ENCODE results near the gene BHLHA15. TPM values are rescaled to one million over a fixed set of nuclear protein-coding genes. Genes with fewer than 3 reads are reported as not detected.

Gene BHLHA15
- total and polyA plus RNA-seq, 2 of the 13 experiments (the other 11 are each of a cell fraction or from before 2014, with no cell fraction given) = 1.9 to 6.1 TPM

DNA sequence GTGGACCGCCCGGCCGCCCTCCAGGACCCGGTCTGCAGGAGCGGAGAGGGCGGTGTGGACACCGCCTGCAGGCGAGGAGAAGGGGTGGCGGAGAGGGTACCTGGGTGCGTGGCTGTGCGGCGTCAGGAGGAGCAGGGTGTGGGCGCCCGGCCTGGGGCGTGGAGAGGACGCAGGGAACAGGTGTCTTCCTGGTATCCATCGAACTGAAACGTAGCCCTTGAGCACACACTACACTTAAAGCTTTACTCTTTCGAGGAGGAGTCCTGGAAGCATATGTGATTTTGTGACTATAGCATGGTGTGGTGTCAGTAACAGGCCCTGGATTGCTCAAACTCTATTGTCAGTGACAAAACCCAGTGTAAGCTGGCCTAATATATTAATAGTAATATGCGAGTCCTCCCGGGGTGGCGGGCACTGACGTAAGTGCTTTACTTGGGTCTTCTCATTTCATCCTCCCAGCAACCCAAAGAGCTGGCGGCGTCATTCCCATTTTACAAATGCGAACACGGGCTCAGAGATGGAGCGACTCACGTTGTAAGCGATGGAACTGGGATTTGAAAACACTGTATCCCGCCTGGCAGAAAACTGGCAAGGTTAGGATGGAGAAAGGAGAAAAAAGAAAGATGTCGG lies 41.3 kb downstream of the BHLHA15 start (continued):
- TF ChIP-seq, protein P1, sequence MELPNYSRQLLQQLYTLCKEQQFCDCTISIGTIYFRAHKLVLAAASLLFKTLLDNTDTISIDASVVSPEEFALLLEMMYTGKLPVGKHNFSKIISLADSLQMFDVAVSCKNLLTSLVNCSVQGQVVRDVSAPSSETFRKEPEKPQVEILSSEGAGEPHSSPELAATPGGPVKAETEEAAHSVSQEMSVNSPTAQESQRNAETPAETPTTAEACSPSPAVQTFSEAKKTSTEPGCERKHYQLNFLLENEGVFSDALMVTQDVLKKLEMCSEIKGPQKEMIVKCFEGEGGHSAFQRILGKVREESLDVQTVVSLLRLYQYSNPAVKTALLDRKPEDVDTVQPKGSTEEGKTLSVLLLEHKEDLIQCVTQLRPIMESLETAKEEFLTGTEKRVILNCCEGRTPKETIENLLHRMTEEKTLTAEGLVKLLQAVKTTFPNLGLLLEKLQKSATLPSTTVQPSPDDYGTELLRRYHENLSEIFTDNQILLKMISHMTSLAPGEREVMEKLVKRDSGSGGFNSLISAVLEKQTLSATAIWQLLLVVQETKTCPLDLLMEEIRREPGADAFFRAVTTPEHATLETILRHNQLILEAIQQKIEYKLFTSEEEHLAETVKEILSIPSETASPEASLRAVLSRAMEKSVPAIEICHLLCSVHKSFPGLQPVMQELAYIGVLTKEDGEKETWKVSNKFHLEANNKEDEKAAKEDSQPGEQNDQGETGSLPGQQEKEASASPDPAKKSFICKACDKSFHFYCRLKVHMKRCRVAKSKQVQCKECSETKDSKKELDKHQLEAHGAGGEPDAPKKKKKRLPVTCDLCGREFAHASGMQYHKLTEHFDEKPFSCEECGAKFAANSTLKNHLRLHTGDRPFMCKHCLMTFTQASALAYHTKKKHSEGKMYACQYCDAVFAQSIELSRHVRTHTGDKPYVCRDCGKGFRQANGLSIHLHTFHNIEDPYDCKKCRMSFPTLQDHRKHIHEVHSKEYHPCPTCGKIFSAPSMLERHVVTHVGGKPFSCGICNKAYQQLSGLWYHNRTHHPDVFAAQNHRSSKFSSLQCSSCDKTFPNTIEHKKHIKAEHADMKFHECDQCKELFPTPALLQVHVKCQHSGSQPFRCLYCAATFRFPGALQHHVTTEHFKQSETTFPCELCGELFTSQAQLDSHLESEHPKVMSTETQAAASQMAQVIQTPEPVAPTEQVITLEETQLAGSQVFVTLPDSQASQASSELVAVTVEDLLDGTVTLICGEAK (IDR thresholded peaks at IDR 0.05) = no peak
- TF ChIP-seq, protein P1 (CRISPR knock-in tag; IDR thresholded peaks at IDR 0.05) = no peak; the same call in 1 of the 2 replicates
- TF ChIP-seq FOSL2 (CRISPR knock-in tag; IDR thresholded peaks at IDR 0.05) = peak; percentile 34; the same call in 1 of the 2 replicates
- TF ChIP-seq FOXJ3 (CRISPR knock-in tag; IDR thresholded peaks at IDR 0.05; ENCODE audit: borderline replicate concordance) = no peak
- 0 out of 2 replicates have a peak, but pooled peaks have one; percentile 7 for TF ChIP-seq TBX2 (CRISPR knock-in tag; IDR thresholded peaks at IDR 0.05; ENCODE audit: borderline replicate concordance)
- peak; percentile 21; the same call in 1 of the 2 replicates for TF ChIP-seq THAP11 (CRISPR knock-in tag; IDR thresholded peaks at IDR 0.05)
- TF ChIP-seq ASH2L (IDR thresholded peaks at IDR 0.05; ENCODE audit: insufficient read length, low read depth, low read length) = peak; percentile 64
- peak; percentile 35; the same call in 1 of the 2 replicates for TF ChIP-seq RBAK (CRISPR knock-in tag; IDR thresholded peaks at IDR 0.05)
- no peak for TF ChIP-seq ZNF530 (CRISPR knock-in tag; IDR thresholded peaks at IDR 0.05; ENCODE audit: low read depth)
- peak; percentile 73; the same call in 1 of the 2 replicates for TF ChIP-seq BORCS8-MEF2B (CRISPR knock-in tag; IDR thresholded peaks at IDR 0.05)
- peak; percentile 35; the same call in 1 of the 2 replicates for TF ChIP-seq ZBTB7A (CRISPR knock-in tag; IDR thresholded peaks at IDR 0.05)
- TF ChIP-seq XRCC5 (optimal IDR thresholded peaks at IDR 0.05; ENCODE audit: low read length) = peak; percentile 43
- TF ChIP-seq MED8 (CRISPR knock-in tag; IDR thresholded peaks at IDR 0.05; ENCODE audit: insufficient replicate concordance) = peak; percentile 44
- TF ChIP-seq, protein P2, sequence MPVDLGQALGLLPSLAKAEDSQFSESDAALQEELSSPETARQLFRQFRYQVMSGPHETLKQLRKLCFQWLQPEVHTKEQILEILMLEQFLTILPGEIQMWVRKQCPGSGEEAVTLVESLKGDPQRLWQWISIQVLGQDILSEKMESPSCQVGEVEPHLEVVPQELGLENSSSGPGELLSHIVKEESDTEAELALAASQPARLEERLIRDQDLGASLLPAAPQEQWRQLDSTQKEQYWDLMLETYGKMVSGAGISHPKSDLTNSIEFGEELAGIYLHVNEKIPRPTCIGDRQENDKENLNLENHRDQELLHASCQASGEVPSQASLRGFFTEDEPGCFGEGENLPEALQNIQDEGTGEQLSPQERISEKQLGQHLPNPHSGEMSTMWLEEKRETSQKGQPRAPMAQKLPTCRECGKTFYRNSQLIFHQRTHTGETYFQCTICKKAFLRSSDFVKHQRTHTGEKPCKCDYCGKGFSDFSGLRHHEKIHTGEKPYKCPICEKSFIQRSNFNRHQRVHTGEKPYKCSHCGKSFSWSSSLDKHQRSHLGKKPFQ (CRISPR knock-in tag; IDR thresholded peaks at IDR 0.05; ENCODE audit: insufficient replicate concordance) = no peak
- 0 out of 2 replicates have a peak, but pooled peaks have one; percentile 39 for TF ChIP-seq ETV6 (CRISPR knock-in tag; conservative IDR thresholded peaks at IDR 0.05)
- TF ChIP-seq PHF5A (CRISPR knock-in tag; IDR thresholded peaks at IDR 0.05; ENCODE audit: low read depth, unreplicated experiment) = peak; percentile 29
- TF ChIP-seq JUNB (CRISPR knock-in tag; IDR thresholded peaks at IDR 0.05; ENCODE audit: borderline replicate concordance) = no peak

All from HepG2 (cell line).